ENCODE measurements around the gene NPAS2.

GRCh38 chr2:100987974-100988373, 168.0 kb downstream of the NPAS2 start:
- TF ChIP-seq CTCF (conservative IDR thresholded peaks at IDR 0.05; ENCODE audit: low read length) (no peak), EZH2phosphoT487 (IDR thresholded peaks at IDR 0.05; ENCODE audit: borderline replicate concordance) (no peak)

Measured in Loucy (cell line).